Liver (tissue), 9 donors: ENCODE measurements around the gene ZFP92. TPM values are rescaled to one million over a fixed set of nuclear protein-coding genes. Genes with fewer than 3 reads are reported as not detected.

ENCODE experiments used
- DNase-seq: peaks from one replicate; pipeline ENCODE4 v3.0.0-alpha.2; 2017; ENCODE audit warnings: low spot score
- H3K27ac ChIP-seq, 2 donors: one replicate each; pipeline ENCODE4 v1.7.0; 2013; ENCODE audit warnings: inconsistent platforms in 2 of 2, low read length in 2 of 2, control low read depth in 1 of 2, low read depth in 1 of 2, mild to moderate bottlenecking in 1 of 2
- H3K27me3 ChIP-seq, 4 donors: one replicate each; pipeline versions ENCODE4 v1.6.1 to v1.7.0; 2013; ENCODE audit warnings: low read length in 3 of 4, inconsistent platforms in 1 of 4, mild to moderate bottlenecking in 1 of 4, moderate library complexity in 1 of 4; ENCODE audit not compliant: control insufficient read depth in 4 of 4, insufficient read depth in 4 of 4
- H3K36me3 ChIP-seq, 4 donors: one replicate each; pipeline versions ENCODE4 v1.6.1 to v1.7.0; 2013; ENCODE audit warnings: low read length in 3 of 4, mild to moderate bottlenecking in 3 of 4, low read depth in 1 of 4, moderate library complexity in 1 of 4; ENCODE audit not compliant: control insufficient read depth in 4 of 4, insufficient read depth in 3 of 4
- H3K4me1 ChIP-seq, 4 donors: one replicate each; pipeline versions ENCODE4 v1.6.1 to v1.7.0; 2013; ENCODE audit warnings: low read length in 3 of 4, mild to moderate bottlenecking in 3 of 4, moderate library complexity in 1 of 4; ENCODE audit not compliant: control insufficient read depth in 4 of 4, insufficient read depth in 4 of 4
- H3K4me3 ChIP-seq, 3 donors: one replicate each; pipeline versions ENCODE4 v1.6.1 to v1.7.0; 2013; ENCODE audit warnings: low read length in 3 of 3, control low read depth in 1 of 3, low read depth in 1 of 3, mild to moderate bottlenecking in 1 of 3
- H3K9ac ChIP-seq, 2 donors: one replicate each; pipeline ENCODE4 v1.7.0; 2013; ENCODE audit warnings: low read length in 2 of 2, mild to moderate bottlenecking in 2 of 2, moderate library complexity in 2 of 2, control low read depth in 1 of 2, low read depth in 1 of 2
- H3K9me3 ChIP-seq, 4 donors: one replicate each; pipeline versions ENCODE4 v1.6.1 to v1.7.0; 2013; ENCODE audit warnings: low read length in 3 of 4; ENCODE audit not compliant: control insufficient read depth in 4 of 4
- FOXA1 ChIP-seq: IDR thresholded peaks from 2 replicates; pipeline ENCODE4 v1.6.1; 2016; ENCODE audit warnings: antibody characterized with exemption
- FOXA2 ChIP-seq: IDR thresholded peaks from 2 replicates; pipeline ENCODE4 v1.6.1; 2016; ENCODE audit warnings: antibody characterized with exemption
- HNF4A ChIP-seq, 2 donors: conservative IDR thresholded peaks; 2 replicates each; pipeline ENCODE4 v1.6.1; 2016; ENCODE audit warnings: antibody characterized with exemption in 2 of 2, mild to moderate bottlenecking in 2 of 2
- JUND ChIP-seq, 2 donors: IDR thresholded peaks; 2 replicates each; pipeline ENCODE4 v1.6.1; 2016; ENCODE audit warnings: antibody characterized with exemption in 2 of 2
- NR2F2 ChIP-seq: IDR thresholded peaks from 2 replicates; pipeline ENCODE4 v1.6.1; 2016; ENCODE audit warnings: antibody characterized with exemption
- RAD21 ChIP-seq, 2 donors: IDR thresholded peaks; 2 replicates each; pipeline ENCODE4 v1.6.1; 2016; ENCODE audit warnings: antibody characterized with exemption in 2 of 2, mild to moderate bottlenecking in 2 of 2
- RXRA ChIP-seq, 2 donors: IDR thresholded peaks; 2 replicates each; pipeline ENCODE4 v1.6.1; 2017 to 2018; ENCODE audit warnings: antibody characterized with exemption in 2 of 2, mild to moderate bottlenecking in 1 of 2
- SP1 ChIP-seq: IDR thresholded peaks from 2 replicates; pipeline ENCODE4 v1.6.1; 2018; ENCODE audit warnings: antibody characterized with exemption, mild to moderate bottlenecking
- TAF1 ChIP-seq: conservative IDR thresholded peaks from 2 replicates; pipeline ENCODE4 v1.6.1; 2016; ENCODE audit warnings: antibody characterized with exemption, mild to moderate bottlenecking
- WGBS: extraction: QIAGEN DNeasy Blood & Tissue Kit; methylation state at CpG from one replicate; pipeline ENCODE4 v1.1.7; 2013; 5-methylcytosine and 5-hydroxymethylcytosine counted together
- polyA plus RNA-seq, 2 donors: library from polyadenylated mRNA; stranded (reverse) in 1 of 2; unstranded in 1 of 2; fragments of 200-250 nt in 1 of 2; fragments of >200 nt in 1 of 2; fragmentation: Nextera tagmentation in 1 of 2; extraction: Ambion mirVana in 1 of 2; gene quantifications; one replicate each; pipeline versions ENCODE4 v1.2.1 to v1.2.3, GENCODE V29; 2013 to 2015
- total RNA-seq, 2 donors: library from RNA; depleted of rRNA; stranded (reverse); fragments of >200 nt; gene quantifications; one replicate each; pipeline ENCODE4 v1.2.3, GENCODE V29; 2014
- TF ChIP-seq, protein P1 (sequence below): fragments of 150-350 bp; IDR thresholded peaks from 2 replicates; pipeline ENCODE4 v1.5.1; 2017; ENCODE audit warnings: improper control_type of control experiment, low read depth, low read length; ENCODE audit not compliant: missing input control
- TF ChIP-seq, protein P2 (sequence below): IDR thresholded peaks from 2 replicates; pipeline ENCODE4 v1.6.1; 2016; ENCODE audit warnings: antibody characterized with exemption
- TF ChIP-seq, protein P3 (sequence below): IDR thresholded peaks from 2 replicates; pipeline ENCODE4 v1.6.1; 2016; ENCODE audit warnings: antibody characterized with exemption, mild to moderate bottlenecking
- TF ChIP-seq, protein P4 (sequence below): IDR thresholded peaks from 2 replicates; pipeline ENCODE4 v1.6.1; 2016; ENCODE audit warnings: antibody characterized with exemption
- TF ChIP-seq, protein P5 (sequence below): IDR thresholded peaks from 2 replicates; pipeline ENCODE4 v1.6.1; 2016; ENCODE audit warnings: antibody characterized with exemption
- donor health status: healthy.
- donor health status: healthy.
- donor health status: healthy.
- donor health status: healthy.
- donor health status: healthy.

Gene ZFP92
- total and polyA plus RNA-seq, 4 donors = 0.24 to 1.3 (median 0.44) TPM

DNA sequence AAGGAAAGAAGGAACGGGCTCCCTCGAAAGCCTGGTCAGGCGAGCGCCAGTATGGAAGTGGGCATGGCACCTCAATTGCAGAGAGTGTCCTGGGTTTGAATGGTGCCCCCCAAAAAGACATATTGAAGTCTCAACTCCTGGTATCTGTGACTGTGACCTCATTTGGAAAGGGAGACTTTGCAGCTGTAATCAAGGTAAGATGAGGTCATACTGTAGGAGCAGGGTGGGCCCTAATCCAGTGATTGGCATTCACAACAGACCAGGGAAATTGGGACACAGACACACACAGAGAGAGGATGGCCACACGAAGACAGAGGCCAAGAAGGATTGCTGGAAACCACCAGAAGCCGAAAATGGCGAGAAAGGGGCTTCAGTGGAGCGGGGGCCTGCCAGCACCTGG, 6.4 kb downstream of the ZFP92 start (continued):
- TF ChIP-seq, protein P1, sequence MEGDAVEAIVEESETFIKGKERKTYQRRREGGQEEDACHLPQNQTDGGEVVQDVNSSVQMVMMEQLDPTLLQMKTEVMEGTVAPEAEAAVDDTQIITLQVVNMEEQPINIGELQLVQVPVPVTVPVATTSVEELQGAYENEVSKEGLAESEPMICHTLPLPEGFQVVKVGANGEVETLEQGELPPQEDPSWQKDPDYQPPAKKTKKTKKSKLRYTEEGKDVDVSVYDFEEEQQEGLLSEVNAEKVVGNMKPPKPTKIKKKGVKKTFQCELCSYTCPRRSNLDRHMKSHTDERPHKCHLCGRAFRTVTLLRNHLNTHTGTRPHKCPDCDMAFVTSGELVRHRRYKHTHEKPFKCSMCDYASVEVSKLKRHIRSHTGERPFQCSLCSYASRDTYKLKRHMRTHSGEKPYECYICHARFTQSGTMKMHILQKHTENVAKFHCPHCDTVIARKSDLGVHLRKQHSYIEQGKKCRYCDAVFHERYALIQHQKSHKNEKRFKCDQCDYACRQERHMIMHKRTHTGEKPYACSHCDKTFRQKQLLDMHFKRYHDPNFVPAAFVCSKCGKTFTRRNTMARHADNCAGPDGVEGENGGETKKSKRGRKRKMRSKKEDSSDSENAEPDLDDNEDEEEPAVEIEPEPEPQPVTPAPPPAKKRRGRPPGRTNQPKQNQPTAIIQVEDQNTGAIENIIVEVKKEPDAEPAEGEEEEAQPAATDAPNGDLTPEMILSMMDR = no peak
- TF ChIP-seq FOXA1 = no peak

DNA sequence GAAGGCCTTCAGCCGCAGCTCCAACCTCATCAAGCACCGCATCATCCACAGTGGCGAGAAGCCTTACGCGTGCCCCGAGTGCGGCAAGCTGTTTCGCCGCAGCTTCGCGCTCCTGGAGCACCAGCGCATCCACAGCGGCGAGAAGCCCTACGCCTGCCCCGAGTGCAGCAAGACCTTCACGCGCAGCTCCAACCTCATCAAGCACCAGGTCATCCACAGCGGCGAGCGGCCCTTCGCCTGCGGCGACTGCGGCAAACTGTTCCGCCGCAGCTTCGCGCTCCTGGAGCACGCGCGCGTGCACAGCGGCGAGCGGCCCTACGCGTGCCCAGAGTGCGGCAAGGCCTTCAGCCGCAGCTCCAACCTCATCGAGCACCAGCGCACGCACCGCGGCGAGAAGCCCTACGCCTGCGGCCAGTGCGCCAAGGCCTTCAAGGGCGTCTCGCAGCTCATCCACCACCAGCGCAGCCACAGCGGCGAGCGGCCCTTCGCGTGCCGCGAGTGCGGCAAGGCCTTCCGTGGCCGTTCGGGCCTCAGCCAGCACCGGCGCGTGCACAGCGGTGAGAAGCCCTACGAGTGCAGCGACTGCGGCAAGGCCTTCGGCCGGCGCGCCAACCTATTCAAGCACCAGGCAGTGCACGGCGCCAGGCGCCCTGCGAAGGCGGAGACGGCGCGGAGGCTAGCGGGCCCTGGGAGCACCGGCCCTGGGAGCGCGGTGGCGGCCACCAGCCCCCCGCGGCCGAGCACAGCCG, 9.8 kb downstream of the ZFP92 start:
- no peaks in the 10 kb centered on the region for H3K27me3 ChIP-seq
- 89% methylated on average over 91 of the region's 91 CpGs for WGBS
- no peak overlapping the region for H3K4me3 ChIP-seq
- TF ChIP-seq RXRA (IDR thresholded peaks at IDR 0.05) = no peak
- TF ChIP-seq, protein P2, sequence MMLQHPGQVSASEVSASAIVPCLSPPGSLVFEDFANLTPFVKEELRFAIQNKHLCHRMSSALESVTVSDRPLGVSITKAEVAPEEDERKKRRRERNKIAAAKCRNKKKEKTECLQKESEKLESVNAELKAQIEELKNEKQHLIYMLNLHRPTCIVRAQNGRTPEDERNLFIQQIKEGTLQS = no peak
- TF ChIP-seq, protein P3, sequence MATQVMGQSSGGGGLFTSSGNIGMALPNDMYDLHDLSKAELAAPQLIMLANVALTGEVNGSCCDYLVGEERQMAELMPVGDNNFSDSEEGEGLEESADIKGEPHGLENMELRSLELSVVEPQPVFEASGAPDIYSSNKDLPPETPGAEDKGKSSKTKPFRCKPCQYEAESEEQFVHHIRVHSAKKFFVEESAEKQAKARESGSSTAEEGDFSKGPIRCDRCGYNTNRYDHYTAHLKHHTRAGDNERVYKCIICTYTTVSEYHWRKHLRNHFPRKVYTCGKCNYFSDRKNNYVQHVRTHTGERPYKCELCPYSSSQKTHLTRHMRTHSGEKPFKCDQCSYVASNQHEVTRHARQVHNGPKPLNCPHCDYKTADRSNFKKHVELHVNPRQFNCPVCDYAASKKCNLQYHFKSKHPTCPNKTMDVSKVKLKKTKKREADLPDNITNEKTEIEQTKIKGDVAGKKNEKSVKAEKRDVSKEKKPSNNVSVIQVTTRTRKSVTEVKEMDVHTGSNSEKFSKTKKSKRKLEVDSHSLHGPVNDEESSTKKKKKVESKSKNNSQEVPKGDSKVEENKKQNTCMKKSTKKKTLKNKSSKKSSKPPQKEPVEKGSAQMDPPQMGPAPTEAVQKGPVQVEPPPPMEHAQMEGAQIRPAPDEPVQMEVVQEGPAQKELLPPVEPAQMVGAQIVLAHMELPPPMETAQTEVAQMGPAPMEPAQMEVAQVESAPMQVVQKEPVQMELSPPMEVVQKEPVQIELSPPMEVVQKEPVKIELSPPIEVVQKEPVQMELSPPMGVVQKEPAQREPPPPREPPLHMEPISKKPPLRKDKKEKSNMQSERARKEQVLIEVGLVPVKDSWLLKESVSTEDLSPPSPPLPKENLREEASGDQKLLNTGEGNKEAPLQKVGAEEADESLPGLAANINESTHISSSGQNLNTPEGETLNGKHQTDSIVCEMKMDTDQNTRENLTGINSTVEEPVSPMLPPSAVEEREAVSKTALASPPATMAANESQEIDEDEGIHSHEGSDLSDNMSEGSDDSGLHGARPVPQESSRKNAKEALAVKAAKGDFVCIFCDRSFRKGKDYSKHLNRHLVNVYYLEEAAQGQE = no peak
- no peak for TF ChIP-seq SP1
- no peak for TF ChIP-seq JUND (IDR thresholded peaks at IDR 0.05)
- no peak for TF ChIP-seq HNF4A (conservative IDR thresholded peaks at IDR 0.05)
- TF ChIP-seq FOXA2 = no peak
- TF ChIP-seq TAF1 = no peak
- TF ChIP-seq, protein P1 = no peak
- H3K4me1 ChIP-seq = no peaks in the 10 kb centered on the region
- H3K9ac ChIP-seq = no peak overlapping the region
- no peaks in the 10 kb centered on the region for H3K9me3 ChIP-seq
- H3K27ac ChIP-seq = no peak overlapping the region
- no peaks in the 10 kb centered on the region for H3K36me3 ChIP-seq
- DNase-seq = no peak

DNA sequence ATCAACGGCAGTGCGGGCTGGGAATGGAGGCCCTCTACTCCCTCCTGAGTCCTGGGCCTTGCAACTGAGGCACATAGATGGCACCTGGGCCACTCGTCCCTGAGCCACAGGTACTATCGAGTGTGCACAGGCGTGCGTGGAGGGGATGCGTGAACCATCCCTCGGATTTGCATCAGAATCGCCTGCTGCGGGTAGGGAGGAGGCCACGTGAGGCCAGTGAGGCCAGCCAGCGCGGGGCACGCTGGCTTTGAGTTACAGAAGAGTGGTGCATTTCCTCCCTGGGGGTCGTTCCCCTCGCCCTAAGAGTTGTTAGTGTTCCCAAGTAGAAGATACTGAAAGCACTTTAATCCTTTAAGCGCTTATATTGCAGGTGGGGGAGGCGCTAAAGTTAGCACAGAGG, 10.6 kb downstream of the ZFP92 start:
- Histone ChIP-seq H3K4me3 (no peak overlapping the region), H3K9ac (no peak overlapping the region), H3K27me3 (no peaks in the 10 kb centered on the region), H3K27ac (no peak overlapping the region), H3K36me3 (no peaks in the 10 kb centered on the region), H3K4me1 (no peaks in the 10 kb centered on the region), H3K9me3 (no peaks in the 10 kb centered on the region)
- no peak for DNase-seq
- WGBS = 95% methylated on average over 18 of the region's 18 CpGs
- TF ChIP-seq, protein P4, sequence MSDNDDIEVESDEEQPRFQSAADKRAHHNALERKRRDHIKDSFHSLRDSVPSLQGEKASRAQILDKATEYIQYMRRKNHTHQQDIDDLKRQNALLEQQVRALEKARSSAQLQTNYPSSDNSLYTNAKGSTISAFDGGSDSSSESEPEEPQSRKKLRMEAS = no peak
- TF ChIP-seq SP1 = no peak
- TF ChIP-seq, protein P3 = no peak
- TF ChIP-seq, protein P2 = no peak
- TF ChIP-seq RAD21 (IDR thresholded peaks at IDR 0.05) = no peak
- TF ChIP-seq JUND (IDR thresholded peaks at IDR 0.05) = no peak
- no peak for TF ChIP-seq TAF1
- no peak for TF ChIP-seq RXRA (IDR thresholded peaks at IDR 0.05)
- TF ChIP-seq, protein P5, sequence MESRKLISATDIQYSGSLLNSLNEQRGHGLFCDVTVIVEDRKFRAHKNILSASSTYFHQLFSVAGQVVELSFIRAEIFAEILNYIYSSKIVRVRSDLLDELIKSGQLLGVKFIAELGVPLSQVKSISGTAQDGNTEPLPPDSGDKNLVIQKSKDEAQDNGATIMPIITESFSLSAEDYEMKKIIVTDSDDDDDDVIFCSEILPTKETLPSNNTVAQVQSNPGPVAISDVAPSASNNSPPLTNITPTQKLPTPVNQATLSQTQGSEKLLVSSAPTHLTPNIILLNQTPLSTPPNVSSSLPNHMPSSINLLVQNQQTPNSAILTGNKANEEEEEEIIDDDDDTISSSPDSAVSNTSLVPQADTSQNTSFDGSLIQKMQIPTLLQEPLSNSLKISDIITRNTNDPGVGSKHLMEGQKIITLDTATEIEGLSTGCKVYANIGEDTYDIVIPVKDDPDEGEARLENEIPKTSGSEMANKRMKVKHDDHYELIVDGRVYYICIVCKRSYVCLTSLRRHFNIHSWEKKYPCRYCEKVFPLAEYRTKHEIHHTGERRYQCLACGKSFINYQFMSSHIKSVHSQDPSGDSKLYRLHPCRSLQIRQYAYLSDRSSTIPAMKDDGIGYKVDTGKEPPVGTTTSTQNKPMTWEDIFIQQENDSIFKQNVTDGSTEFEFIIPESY = no peak
- TF ChIP-seq NR2F2 = no peak
